Right forelimb (tissue), 1 donor: Measurements from ENCODE around the gene H3-3A.

Source experiments
- DNase-seq: peaks from one replicate; pipeline ENCODE4 v3.0.0-alpha.2; 2018

The H3-3A gene

GRCh38 chr1:226116673-226117072 lies 54.2 kb downstream of the H3-3A start:
- DNase-seq = no peak

GRCh38 chr1:226117330-226117729 lies 54.8 kb downstream of the H3-3A start:
- no peak for DNase-seq

- no peak for DNase-seq
Observed at GRCh38 chr1:226118357-226118756, 55.8 kb downstream of the H3-3A start.

GRCh38 chr1:226119169-226119568 lies 56.7 kb downstream of the H3-3A start:
- DNase-seq = no peak

- DNase-seq = no peak
Observed at GRCh38 chr1:226120398-226120797, 57.9 kb downstream of the H3-3A start.

GRCh38 chr1:226121049-226121586 lies 58.6 kb downstream of the H3-3A start:
- no peak for DNase-seq
